NCI-H2107 (cell line): Measurements from ENCODE around the gene KLF6.
"Not testable (repeated sequence)": the region's sequence is repeated elsewhere in the genome, so short reads cannot be mapped to it uniquely, and the experiment has no call there.

Experiments used
- DNase-seq: peaks from one replicate; lab custom pipeline; 2025; lab: John Stamatoyannopoulos, UW

KLF6 gene

DNA sequence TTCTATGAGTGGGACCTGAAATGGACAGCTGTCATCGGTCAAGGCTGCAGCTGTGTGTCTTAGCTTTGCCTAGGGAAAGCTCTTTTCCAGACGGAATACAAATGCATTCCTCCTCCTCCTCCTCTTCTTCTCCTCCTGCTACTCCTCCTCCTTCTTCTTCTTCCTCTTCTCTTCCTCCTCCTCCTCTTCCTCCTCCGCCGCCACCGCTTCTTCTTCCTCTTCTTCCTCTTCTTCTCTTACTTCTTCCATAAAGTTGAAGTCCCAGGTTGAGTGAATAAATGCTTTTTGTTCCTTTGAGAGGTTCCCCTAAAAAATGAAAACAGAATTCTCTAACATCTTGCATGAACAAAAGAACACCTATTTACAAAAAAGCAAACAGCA lies 28.7 kb downstream of the KLF6 start:
- DNase-seq, result no peak

DNA sequence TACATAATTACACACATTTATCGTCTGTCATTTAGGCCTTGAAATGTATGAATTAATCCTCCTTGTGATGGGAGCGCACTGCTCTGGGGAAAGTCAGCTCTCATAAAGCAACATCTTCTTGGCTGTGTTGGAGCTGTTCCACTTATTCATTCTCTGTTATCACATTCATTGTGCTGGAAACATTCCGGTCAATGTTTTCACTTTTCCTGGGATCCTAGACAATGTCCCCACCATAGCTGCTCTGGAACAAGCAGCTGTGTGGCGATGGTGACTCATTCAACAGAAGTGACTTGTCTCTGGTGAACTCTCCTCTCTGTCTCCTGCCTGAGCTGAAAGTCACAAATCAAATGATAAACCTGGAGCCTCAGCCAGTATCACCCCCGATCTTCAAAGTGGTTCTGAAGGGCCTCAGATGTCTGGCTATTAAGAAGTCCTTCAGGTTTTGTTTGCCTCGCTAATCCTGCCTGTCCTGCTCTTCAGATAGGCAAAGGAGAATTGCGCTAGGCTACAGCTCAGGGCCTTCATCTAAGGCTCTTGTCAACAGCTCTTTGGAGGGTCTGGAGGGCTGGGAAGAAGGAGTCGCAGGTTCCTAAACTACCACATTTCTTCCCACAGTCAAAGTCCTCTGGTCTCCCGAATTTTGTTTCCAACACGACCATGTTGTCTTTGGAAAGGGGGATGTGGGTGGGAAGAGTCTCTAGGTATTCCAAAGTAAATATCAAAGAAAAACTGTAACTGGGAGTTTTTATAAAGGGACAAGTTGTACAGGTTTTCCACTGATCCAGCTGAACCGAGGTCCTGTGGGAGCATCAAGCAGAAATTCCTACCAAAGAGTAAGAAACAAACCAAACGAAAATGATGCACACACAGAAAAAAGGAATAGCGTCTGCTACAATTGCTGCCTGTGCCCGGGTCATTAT lies 29.3 kb downstream of the KLF6 start:
- DNase-seq, result no peak

DNA sequence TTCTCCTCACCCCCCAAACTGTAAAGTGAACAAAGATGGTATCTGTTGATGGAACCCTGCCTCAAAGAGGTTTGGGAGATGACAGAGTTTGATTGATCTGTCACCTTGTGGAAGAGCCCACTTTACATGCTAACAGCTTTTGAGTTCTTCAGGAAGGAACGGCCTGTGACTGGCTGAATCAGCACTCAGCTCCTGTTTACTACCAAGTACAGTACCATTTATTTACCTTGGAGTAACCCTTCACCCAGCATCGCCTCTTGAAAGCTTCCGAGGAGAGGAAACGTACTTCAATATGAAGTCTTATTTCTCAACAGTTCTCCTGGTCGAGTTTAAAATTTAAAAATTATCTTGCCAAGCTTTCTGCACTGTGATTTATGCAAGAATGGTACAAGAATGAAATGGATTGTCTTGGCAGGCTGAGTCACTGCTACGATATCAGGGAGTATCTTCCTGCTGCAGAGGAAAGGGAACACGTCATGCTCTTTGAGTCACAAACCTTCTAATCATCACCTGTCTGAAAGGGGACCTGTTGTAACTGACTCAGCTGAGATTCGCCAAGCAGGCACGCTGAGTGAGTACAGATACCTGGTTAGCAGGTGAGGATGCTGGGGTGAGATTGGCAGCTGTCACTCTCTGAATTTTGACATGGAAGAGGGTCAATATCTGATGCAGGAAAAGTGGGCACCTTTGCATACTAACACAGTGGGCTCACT lies 30.1 kb downstream of the KLF6 start:
- DNase-seq, result no peak

DNA sequence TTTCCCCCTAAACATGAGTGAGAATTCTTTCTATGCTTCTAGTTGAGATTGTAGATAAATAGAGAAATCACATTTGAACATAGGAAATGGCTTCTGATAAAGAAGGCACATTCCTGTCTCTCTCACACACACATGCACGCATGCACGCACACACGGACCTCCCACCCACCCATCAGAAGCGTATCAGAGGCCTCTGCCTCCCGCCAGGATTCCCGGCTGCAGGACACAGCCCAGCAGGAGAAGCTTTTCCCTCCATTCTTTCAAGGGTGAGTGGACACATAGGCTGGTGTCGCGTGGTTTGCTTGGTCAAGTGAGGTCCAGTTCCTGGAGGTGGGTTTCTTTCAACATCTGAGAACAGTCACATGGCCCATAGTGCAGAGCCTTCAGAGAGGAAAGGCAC lies 34.2 kb downstream of the KLF6 start:
- DNase-seq, result no peak

DNA sequence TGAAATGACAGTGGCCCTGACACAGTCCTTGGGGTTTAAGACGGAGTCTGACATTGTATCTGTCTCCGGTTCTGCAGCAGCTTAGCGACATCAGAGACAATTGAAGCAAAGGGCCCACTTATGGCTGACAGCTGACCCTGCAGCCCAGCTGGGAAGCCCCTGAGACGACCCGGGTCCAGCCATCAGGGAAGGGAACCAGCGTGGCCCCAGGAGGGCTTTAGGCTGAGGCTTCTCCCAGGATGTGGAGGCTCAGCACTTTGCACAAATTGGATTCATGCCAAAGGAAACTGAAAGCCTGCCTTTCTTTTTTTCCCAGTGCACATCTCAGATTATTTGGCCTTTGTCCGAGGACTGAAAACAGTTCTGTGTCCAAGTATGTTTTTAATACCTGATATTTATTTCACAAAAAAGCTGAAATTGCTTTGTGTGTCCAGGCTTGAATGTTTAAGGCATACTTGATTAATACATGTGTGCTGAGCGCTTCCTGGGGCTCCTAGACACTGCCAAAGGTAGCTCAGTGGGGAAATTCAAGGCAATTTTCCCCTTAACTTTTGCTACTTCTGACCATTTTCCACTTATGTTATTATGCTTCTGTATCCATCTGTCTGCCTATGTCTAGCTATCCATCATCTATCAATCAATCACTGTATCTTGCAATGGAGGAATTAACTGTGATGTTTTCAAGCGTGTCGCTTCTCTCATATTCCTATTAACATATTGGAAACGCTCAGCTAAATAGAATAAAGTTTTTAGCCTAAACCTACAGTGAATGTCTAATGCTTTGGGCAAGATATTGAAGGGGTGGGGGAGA lies 34.8 kb downstream of the KLF6 start:
- DNase-seq, result no peak

DNA sequence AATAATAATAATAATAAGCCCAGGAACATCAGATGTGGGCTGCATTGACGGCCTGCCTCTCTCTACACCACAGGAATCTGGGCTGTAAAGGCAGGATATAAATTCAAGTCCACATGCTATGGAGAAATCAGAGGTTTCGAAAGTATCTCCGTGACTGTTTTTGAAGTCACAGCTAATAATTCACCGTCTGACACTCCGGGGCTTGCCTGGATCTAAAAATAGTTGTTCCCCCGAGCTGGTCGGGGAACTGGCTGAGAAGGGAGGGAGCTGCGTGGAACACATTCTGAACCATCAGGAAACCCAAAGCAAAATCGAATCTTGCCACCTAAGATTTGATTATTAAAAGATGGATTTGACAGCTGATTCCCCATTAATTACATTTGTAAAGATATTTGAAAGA lies 35.4 kb downstream of the KLF6 start:
- no peak for DNase-seq

DNA sequence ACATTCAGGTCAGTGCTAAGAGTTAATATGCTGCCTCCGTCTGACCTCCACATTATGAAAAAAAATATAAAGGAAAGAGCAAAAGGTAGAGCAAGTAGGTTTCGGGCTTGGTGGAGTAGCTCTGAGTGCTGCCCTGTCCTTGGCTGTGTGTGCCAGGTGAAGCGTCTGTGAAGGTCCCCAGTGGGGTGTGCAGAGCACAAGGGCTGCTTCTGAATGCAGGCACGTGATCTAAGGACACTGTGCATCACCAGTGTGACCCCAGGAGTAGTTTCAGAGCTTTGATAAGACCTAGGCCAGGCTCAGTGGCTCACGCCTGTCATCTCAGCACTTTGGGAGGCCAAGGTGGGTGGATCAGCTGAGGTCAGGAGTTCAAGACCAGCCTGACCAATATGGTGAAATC lies 36.0 kb downstream of the KLF6 start:
- no peak for DNase-seq

DNA sequence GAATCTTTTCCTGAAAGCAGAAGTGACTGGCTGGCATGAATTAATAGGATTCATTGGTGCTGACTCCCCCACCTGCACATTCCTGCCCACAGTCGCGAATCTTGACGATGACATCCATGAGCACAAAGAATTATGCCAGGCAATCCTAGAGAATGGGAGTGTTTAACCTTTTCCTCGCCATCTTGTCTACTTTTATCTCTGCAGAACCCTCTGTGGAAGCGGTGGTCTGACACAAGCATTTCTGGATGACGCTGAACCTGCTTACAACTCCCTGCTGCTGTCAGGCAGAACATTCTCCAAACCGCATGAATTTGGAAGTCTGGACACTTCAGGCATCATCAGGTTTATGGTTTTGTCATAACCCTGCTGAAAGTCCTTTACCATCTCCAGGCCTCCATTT lies 36.5 kb downstream of the KLF6 start:
- no peak for DNase-seq

DNA sequence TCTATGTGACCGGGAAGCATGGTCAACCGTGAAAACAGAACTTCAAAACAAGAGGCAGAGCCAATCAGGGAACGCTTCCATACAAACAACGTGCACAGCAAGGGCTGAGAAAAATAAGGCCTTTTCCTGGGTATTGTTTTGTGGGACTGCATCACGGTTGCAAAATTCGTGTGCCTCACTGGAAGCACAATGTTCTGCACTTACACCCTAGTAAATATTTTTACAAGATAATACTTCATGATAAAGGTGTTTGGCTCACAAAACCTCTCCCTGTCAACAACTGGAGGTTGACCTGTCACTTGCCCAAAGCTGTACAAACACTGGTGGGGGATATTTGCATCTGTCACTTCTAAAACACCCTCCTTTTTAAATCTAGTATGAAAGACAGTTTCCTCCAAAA lies 37.0 kb downstream of the KLF6 start:
- no peak for DNase-seq

DNA sequence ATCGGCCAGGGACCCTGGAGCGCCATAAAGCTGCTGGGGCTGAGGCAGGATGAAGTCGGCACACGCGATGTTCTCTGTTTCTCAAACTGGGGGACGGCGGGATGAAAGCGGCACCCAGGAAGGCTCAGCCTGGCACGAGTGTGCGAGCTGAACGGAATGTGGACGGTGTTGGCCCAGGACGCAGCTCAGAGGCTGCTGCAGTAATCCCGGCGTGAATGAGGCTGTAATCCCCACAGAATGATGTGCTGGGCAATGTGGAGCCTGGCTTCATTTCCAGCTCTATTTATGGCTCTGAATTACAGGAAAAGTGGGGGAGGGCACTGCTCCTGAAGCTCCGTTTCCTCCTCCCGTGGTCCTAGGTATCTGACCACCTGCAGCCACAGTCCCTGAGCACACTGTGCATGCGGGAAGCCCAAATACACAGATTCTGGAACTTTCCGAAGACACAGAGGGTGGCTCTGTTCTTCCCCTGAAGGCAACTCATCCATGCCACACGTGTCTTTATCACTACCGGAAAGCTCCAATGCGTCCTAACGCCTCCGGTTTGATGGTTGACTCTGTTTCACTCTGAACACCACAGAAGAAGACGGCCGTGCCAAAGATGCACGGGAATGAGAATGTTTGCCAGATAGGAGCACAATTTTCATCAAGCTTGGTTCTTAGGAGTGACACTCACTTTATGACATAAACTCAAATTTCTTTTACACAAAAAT lies 37.6 kb downstream of the KLF6 start:
- no peak for DNase-seq

DNA sequence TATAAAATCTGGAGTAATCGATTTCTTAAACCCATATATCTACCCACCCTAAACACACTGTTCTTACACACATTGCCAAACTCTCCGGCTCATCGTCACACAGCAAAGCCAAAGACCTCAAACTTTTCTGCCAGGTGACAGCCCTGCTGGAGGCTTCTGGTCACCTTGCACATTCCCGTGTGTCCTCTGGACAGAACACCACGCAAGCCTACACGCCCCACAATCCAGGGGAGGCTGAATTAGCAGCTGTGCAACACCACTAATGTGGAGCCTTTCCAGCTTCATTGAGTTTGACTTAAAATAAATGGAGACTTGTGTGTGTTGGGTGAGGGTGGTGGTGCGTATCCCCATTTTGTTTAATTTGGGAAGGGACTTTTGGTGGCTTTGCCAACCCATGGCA lies 38.4 kb downstream of the KLF6 start:
- DNase-seq, result no peak

DNA sequence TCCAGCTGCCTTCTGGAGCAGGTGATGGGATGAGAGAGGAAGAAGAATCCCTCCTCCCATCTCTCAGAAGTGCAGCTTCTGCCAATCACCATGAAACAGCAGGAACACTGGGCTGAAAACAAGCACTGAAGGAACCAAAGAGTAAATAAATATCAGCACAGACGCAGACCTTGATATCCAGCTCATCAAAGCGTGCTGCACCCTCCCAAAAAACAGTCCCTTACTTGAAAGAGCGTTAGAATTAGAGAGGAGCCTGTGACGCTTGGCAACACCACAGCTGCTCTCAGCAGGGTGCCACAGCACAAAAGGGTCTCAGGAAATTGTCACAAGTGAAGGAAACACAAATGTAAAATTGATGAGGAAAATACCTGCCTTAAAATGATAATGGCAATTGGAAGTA lies 39.5 kb downstream of the KLF6 start:
- no peak for DNase-seq

DNA sequence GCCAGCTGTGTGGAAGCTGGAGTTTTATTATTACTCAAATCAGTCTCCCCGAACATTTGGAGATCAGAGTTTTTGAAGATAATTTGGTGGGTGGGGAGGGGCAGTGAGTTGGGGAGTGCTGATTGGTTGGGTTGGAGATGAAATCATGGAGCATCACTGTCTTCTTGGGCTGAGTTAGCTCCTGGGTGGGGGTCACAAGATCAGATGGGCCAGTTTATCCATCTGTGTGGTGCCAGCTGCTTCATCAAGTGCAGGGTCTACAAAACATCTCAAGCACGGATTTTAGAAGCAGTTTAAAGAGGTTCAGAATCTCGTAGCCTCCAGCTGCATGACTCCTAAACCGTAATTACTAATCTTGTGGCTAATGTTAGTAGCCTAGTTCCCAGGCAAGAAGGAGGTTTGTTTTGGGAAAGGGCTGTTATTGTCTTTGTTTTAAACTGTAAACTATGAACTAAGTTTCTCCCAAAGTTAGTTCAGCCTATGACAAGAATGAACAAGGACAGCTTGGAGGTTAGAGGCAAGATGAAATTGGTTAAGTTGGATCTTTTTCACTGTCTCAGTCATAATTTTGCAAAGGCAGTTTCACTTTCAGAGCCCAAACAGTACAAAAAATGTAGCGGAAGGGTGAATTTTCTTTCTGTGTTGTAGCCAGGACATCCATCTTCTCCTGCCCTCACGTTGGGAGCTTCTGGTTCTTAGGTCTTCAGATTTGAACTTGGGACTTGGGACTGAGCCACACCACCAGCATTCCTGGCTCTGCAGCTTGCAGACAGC lies 43.1 kb downstream of the KLF6 start:
- no peak for DNase-seq

DNA sequence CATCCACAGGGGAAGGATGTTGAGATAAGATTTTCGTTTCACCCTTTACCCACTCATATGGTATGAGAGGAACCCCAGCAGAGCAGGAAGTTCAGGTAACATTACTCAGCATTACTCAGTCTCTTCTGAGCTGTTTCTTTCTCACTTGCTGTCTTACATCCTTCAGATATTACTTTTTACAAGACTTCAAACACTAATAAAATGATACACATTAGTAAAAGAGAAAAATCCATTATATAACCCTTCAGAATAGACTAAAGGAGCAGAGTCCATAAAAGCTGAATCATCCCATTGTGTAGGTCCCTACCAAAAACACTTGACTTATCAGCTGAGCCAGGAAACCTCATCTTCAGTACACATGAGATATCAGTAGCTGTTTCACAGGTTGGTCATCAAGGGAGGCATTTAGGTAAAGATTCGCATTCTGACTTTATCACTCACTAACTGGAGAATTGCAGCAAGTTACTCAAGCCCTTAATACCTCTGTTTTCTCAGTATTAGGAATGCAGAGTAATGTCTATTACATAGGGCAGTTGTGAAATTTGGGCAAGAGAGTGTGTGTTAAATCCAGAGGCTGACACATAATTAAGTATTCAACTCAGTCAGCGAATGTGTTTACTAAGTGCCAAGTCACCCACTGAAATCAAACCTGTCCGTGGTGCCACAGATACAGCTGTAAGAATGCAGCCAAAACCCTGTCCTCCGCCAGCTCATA lies 44.7 kb downstream of the KLF6 start:
- DNase-seq, result no peak

DNA sequence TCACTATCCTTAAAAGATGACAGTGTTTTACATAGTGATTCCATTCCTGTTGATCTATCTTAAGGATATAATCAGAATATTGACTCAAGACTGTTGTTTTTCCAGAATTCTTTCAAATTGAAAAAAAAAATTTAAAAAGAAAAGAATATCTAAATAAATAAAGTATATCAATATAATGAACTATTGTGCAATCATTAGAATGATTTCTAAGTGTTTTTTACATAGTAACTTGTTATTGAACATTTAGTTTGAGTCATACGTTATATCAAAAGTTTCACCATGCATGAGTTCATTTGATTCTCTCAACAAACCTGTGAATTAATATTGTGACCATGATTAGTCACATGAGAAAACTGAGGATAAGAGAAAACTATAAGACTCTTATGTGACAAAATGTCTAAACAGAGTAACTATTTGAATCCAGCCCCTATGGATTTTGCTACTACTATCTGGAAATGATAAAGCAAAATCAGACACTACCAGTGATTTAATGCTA lies 46.1 kb downstream of the KLF6 start:
- no peak for DNase-seq

DNA sequence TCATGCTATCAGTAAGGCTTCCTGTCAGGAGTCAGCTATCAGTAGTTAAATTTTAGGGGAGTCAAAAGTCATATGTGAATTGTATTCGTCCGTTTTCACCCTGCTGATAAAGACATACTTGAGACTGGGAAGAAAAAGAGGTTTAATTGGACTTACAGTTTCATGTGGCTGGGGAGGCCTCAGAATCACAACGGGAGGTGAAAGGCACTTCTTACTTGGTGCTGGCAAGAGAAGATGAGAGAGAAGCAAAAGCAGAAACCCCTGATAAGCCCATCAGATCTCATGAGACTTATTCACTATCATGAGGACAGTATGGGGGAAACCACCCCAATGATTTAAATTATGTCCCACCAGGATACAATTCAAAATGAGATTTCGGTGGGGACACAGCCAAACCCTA lies 47.1 kb downstream of the KLF6 start:
- no peak for DNase-seq

DNA sequence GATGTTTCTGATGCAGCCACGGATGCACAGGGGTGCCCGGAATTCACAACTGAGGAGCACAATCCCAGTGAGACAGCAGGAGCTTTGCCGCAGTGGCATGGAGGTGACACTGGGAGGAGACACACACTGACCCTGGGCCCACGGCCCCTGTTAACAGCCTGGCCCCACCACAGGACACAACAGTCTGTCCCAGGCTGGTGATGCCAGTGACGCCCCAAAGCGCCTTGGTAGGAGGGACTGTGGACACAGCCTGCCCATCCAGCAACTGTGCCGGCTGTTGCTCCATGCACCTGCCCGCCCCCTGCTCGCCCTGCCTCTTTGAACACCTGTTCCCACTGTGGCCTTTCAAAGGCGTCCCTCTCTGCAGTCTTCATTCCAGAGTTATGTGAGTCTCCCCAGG lies 49.8 kb downstream of the KLF6 start:
- DNase-seq, result no peak

DNA sequence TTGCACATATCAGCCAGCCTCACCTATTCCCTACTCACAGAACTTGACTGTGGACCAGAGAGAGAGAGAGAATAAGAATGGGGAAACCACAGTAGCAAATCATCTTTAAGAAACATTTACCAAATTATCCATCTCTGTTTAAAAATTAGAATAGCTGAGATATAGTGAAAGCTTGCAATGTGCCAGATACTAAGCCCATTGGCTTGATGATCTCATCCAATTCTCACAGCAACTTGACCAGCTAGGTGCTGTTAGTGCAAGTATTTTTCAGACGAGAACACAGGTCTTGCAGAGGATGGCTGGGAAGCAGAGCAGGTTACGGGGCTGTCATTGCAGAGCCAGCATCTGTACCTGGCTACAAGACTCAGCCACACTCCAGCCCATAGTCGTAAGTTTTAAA lies 50.9 kb downstream of the KLF6 start:
- no peak for DNase-seq

DNA sequence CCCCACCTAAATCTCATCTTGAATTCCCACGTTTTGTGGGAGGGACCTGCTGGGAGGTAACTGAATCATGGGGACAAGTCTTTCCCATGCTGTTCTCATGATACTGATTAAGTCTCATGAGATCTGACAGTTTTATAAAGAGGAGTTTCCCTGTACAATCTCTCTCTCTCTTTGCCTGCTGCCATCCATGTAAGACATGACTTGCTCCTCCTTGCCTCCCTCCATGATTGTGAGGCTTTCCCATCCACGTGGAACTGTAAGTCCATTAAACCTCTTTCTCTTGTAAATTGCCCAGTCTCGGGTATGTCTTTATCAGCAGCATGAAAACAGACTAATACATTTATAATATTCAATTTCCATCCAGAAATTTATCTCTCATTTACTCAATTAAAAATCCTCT lies 52.8 kb downstream of the KLF6 start:
- not testable (repeated sequence) for DNase-seq

DNA sequence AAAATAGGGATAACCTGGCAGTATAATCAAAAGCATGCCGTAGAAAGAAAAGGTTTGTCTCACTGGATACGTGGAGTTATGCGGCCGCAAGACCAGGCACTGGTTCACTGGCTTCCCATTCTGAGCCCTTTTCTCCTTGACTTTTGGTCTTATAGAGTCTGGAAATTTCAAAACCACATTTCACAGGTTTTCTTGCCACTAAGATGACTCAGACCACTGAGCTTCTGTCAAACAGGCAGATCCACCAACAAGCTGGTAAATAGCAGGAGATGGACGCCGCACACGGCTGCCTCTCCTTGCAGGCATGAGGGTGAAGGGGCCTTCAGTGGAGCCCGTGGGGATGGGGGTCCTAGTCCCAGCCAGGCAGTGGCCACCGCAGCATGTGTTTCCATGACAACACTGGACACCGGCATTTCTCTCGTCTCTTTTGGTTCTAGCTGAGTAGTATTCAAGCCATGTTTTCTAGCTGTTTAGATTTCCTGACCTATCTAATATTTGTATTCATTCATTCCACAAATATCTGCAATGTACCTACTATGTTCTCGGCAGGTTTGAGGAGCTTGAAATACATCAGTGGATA lies 55.5 kb downstream of the KLF6 start:
- DNase-seq, result no peak
